DND-41 (cell line): ENCODE measurements around the gene GK.
"Not testable (repeated sequence)": the region's sequence is repeated elsewhere in the genome, so short reads cannot be mapped to it uniquely, and the experiment has no call there.

Experiments
- CTCF ChIP-seq: IDR thresholded peaks from 2 replicates; pipeline ENCODE4 v1.5.1; 2012; ENCODE audit warnings: borderline replicate concordance, low read length, moderate library complexity, mild to moderate bottlenecking; ENCODE audit not compliant: poor library complexity, severe bottlenecking; ENCODE audit errors: extremely low read depth
- EZH2 ChIP-seq: IDR thresholded peaks from 3 replicates; pipeline ENCODE4 v1.6.1; 2012; ENCODE audit warnings: borderline replicate concordance, low read depth, mild to moderate bottlenecking, moderate library complexity, low read length, inconsistent platforms; ENCODE audit not compliant: severe bottlenecking

- not testable (repeated sequence) for TF ChIP-seq CTCF, EZH2
Measured at GRCh38 chrX:30634070-30634469, 19.2 kb upstream of the GK start.
